ENCODE measurements around the gene WWOX. TPM values are rescaled to one million over a fixed set of nuclear protein-coding genes. Genes with fewer than 3 reads are reported as not detected.

Gene WWOX
- total and polyA plus RNA-seq, 4 donors: 5.4 to 61.5 (median 18.4) TPM

GRCh38 chr16:78945336-78945735, 845.9 kb downstream of the WWOX start:
- no peak overlapping the region for H3K9ac ChIP-seq (ENCODE audit: insufficient read depth in 1 of 2, low read length in 2 of 2)
- peaks cover 0 to 5% (median 0%) of the 10 kb centered on the region in 4 donors for H3K9me3 ChIP-seq (ENCODE audit: control insufficient read depth in 4 of 4, insufficient read depth in 3 of 4, low read length in 3 of 4)
- peaks cover 0 to 13% (median 4%) of the 10 kb centered on the region in 5 donors for H3K4me1 ChIP-seq (ENCODE audit: control insufficient read depth in 5 of 5, insufficient read depth in 5 of 5, low read length in 5 of 5)
- 74 to 85% methylated on average over 2 of the region's 2 CpGs for WGBS, 2 donors
- TF ChIP-seq CTCF (IDR thresholded peaks at IDR 0.05; ENCODE audit: control extremely low read depth, extremely low read depth): no peak
- H3K4me3 ChIP-seq: no peak overlapping the region
- no peak overlapping the region for H3K27ac ChIP-seq (ENCODE audit: low read depth in 1 of 2, low read length in 1 of 2)
- no peaks in the 10 kb centered on the region for H3K36me3 ChIP-seq (ENCODE audit: control insufficient read depth in 4 of 4, insufficient read depth in 4 of 4, low read length in 4 of 4)
- no peaks in the 10 kb centered on the region for H3K27me3 ChIP-seq (ENCODE audit: control insufficient read depth in 3 of 3, insufficient read depth in 3 of 3, low read length in 2 of 3)
- ATAC-seq (ENCODE audit: insufficient read depth, low FRiP score) (no peak), DNase-seq (peak in 2 of 3 donors; percentile 66 to 83)

- ATAC-seq (ENCODE audit: insufficient read depth, low FRiP score): no peak
- TF ChIP-seq CTCF (IDR thresholded peaks at IDR 0.05; ENCODE audit: control extremely low read depth, extremely low read depth): no peak
- no peak overlapping the region for H3K27ac ChIP-seq (ENCODE audit: low read depth in 1 of 2, low read length in 1 of 2)
- H3K4me3 ChIP-seq: no peak overlapping the region
- H3K36me3 ChIP-seq (ENCODE audit: control insufficient read depth in 4 of 4, insufficient read depth in 4 of 4, low read length in 4 of 4): no peaks in the 10 kb centered on the region
- DNase-seq: no peak
- H3K9me3 ChIP-seq (ENCODE audit: control insufficient read depth in 4 of 4, insufficient read depth in 3 of 4, low read length in 3 of 4): peaks cover 0 to 5% (median 0%) of the 10 kb centered on the region in 4 donors
- WGBS, 2 donors: 95 to 97% methylated on average over 11 of the region's 11 CpGs
- H3K27me3 ChIP-seq (ENCODE audit: control insufficient read depth in 3 of 3, insufficient read depth in 3 of 3, low read length in 2 of 3): no peaks in the 10 kb centered on the region
- no peak overlapping the region for H3K9ac ChIP-seq (ENCODE audit: insufficient read depth in 1 of 2, low read length in 2 of 2)
- H3K4me1 ChIP-seq (ENCODE audit: control insufficient read depth in 5 of 5, insufficient read depth in 5 of 5, low read length in 5 of 5): peaks cover 0 to 13% (median 4%) of the 10 kb centered on the region in 5 donors
Observed at GRCh38 chr16:78946556-78946955, 847.1 kb downstream of the WWOX start.

GRCh38 chr16:78950768-78951167, 851.3 kb downstream of the WWOX start:
- Histone ChIP-seq H3K4me3 (no peak overlapping the region), H3K9ac (ENCODE audit: insufficient read depth in 1 of 2, low read length in 2 of 2) (no peak overlapping the region), H3K27ac (ENCODE audit: low read depth in 1 of 2, low read length in 1 of 2) (no peak overlapping the region), H3K9me3 (ENCODE audit: control insufficient read depth in 4 of 4, insufficient read depth in 3 of 4, low read length in 3 of 4) (peaks cover 0 to 7% (median 0%) of the 10 kb centered on the region in 4 donors), H3K36me3 (ENCODE audit: control insufficient read depth in 4 of 4, insufficient read depth in 4 of 4, low read length in 4 of 4) (no peaks in the 10 kb centered on the region), H3K27me3 (ENCODE audit: control insufficient read depth in 3 of 3, insufficient read depth in 3 of 3, low read length in 2 of 3) (no peaks in the 10 kb centered on the region), H3K4me1 (ENCODE audit: control insufficient read depth in 5 of 5, insufficient read depth in 5 of 5, low read length in 5 of 5) (peaks cover 0 to 4% (median 0%) of the 10 kb centered on the region in 5 donors)
- DNase-seq (no peak), ATAC-seq (ENCODE audit: insufficient read depth, low FRiP score) (no peak)
- no peak for TF ChIP-seq CTCF (IDR thresholded peaks at IDR 0.05; ENCODE audit: control extremely low read depth, extremely low read depth)
- WGBS, 2 donors: 64 to 66% methylated on average over 3 of the region's 3 CpGs

GRCh38 chr16:78952630-78953029, 853.2 kb downstream of the WWOX start:
- H3K4me3 ChIP-seq: no peak overlapping the region
- no peaks in the 10 kb centered on the region for H3K4me1 ChIP-seq (ENCODE audit: control insufficient read depth in 5 of 5, insufficient read depth in 5 of 5, low read length in 5 of 5)
- H3K9ac ChIP-seq (ENCODE audit: insufficient read depth in 1 of 2, low read length in 2 of 2): no peak overlapping the region
- no peak for DNase-seq
- H3K9me3 ChIP-seq (ENCODE audit: control insufficient read depth in 4 of 4, insufficient read depth in 3 of 4, low read length in 3 of 4): peaks cover 0 to 7% (median 0%) of the 10 kb centered on the region in 4 donors
- H3K36me3 ChIP-seq (ENCODE audit: control insufficient read depth in 4 of 4, insufficient read depth in 4 of 4, low read length in 4 of 4): no peaks in the 10 kb centered on the region
- H3K27me3 ChIP-seq (ENCODE audit: control insufficient read depth in 3 of 3, insufficient read depth in 3 of 3, low read length in 2 of 3): no peaks in the 10 kb centered on the region
- TF ChIP-seq CTCF (IDR thresholded peaks at IDR 0.05; ENCODE audit: control extremely low read depth, extremely low read depth): no peak
- no peak overlapping the region for H3K27ac ChIP-seq (ENCODE audit: low read depth in 1 of 2, low read length in 1 of 2)
- no peak for ATAC-seq (ENCODE audit: insufficient read depth, low FRiP score)
- 94 to 97% methylated on average over 7 of the region's 7 CpGs for WGBS, 2 donors
